ENCODE data around the gene LYPLA2.

DNA sequence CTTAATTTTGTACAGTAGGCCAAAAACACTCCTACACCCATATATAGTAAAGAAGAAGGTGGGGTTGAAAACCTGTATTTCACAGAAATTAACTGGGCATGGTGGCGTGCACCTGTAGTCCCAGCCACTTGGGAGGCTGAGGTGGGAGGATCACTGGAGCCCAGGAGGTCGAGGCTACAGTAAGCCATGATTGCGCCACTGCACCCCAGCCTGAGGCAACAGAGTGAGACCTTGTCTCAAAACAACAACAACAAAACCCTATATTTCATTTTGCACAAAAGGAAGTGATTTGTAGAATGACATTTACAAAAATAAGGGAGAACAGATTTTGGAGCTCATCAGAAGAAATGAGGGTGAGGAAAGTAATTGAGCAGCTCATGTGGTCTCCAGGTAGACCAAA lies 2.2 kb upstream of the LYPLA2 start:
- TF ChIP-seq, protein P1, sequence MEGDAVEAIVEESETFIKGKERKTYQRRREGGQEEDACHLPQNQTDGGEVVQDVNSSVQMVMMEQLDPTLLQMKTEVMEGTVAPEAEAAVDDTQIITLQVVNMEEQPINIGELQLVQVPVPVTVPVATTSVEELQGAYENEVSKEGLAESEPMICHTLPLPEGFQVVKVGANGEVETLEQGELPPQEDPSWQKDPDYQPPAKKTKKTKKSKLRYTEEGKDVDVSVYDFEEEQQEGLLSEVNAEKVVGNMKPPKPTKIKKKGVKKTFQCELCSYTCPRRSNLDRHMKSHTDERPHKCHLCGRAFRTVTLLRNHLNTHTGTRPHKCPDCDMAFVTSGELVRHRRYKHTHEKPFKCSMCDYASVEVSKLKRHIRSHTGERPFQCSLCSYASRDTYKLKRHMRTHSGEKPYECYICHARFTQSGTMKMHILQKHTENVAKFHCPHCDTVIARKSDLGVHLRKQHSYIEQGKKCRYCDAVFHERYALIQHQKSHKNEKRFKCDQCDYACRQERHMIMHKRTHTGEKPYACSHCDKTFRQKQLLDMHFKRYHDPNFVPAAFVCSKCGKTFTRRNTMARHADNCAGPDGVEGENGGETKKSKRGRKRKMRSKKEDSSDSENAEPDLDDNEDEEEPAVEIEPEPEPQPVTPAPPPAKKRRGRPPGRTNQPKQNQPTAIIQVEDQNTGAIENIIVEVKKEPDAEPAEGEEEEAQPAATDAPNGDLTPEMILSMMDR (IDR thresholded peaks at IDR 0.05), result no peak
- no peak for TF ChIP-seq POLR2AphosphoS5 (IDR thresholded peaks at IDR 0.05; ENCODE audit: insufficient read depth in 1 of 2, low read depth in 1 of 2)
